ENCODE results near the gene SLC9C1. TPM values are rescaled to one million over a fixed set of nuclear protein-coding genes. Genes with fewer than 3 reads are reported as not detected.

SLC9C1 gene
- polyA plus RNA-seq, 1 experiment: not detected

DNA sequence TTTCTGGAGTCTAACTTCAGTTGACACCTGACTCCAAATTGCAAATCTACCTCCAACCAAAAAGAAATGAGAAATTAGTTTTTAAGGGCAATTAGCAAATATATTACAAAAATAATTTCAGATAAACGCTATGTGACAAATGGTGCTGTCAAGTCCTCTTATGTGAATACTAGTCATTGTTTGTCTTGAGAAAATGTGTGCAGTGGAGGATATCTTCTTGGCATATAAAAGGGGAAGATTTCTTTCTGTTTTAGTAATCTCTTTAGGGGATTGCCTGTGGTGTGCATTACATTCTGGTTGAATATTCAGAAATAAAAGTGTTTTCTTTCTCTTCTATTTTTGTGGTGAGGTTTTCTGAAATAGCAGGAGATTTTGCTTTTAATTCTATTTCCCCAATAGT is 158.0 kb downstream of the SLC9C1 start:
- DNase-seq (ENCODE audit: low read depth, low spot score): no peak
- ChIA-PET CTCF (interaction anchor here (0.6 to 3.6 kb wide), 9 partner anchors 8 to 419 kb away, joined by 3 to 14 read pairs (median 4); no protein-coding TSS in a partner anchor), POLR2A (no interaction called here)
- TF ChIP-seq, protein P1, sequence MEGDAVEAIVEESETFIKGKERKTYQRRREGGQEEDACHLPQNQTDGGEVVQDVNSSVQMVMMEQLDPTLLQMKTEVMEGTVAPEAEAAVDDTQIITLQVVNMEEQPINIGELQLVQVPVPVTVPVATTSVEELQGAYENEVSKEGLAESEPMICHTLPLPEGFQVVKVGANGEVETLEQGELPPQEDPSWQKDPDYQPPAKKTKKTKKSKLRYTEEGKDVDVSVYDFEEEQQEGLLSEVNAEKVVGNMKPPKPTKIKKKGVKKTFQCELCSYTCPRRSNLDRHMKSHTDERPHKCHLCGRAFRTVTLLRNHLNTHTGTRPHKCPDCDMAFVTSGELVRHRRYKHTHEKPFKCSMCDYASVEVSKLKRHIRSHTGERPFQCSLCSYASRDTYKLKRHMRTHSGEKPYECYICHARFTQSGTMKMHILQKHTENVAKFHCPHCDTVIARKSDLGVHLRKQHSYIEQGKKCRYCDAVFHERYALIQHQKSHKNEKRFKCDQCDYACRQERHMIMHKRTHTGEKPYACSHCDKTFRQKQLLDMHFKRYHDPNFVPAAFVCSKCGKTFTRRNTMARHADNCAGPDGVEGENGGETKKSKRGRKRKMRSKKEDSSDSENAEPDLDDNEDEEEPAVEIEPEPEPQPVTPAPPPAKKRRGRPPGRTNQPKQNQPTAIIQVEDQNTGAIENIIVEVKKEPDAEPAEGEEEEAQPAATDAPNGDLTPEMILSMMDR (IDR thresholded peaks at IDR 0.05; ENCODE audit: low read depth, low read length): no peak
- Histone ChIP-seq H3K27ac (ENCODE audit: low read depth, low read length) (no peak overlapping the region), H3K9me3 (ENCODE audit: control insufficient read depth, insufficient read depth, low read length) (no peaks in the 10 kb centered on the region), H3K27me3 (ENCODE audit: control insufficient read depth, insufficient read depth, low read length) (no peaks in the 10 kb centered on the region), H3K4me3 (ENCODE audit: low read depth, low read length) (no peak overlapping the region)

DNA sequence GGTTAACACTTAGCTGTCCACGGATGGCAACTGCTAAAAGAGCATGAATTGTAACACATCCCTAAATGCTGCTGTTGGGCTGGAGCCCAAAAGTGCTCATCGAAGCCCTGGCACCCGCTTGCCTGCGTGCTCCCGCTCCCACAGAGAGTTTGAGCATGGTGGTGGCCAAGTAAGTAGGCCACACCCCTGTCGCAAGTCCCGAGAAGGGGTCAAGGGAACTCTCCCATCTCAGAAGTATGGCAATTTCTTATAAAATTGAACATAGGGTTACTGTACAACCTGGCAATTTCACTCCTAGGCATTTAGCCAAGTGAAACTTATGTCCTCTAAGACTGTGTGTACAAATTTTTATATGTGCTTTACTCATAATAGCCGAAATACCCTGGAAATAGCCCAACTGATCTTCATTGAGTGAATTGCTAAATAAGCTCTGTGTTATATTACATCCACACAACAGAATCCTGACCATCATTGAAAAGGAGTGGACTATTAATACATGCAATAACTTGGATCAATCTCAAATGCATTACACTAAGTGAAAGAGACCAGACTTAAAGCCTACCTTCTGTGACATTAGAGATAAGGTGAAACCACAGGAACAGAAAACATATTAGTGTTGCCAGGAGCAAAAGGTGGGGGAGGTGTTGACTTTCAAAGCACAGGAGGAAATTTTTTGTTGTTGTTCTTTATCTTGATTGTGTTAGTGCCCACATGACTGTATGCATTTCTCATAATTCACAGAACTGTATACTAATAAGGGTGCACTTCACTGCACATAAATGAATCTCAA is 159.5 kb downstream of the SLC9C1 start:
- no peak overlapping the region for H3K27ac ChIP-seq (ENCODE audit: low read depth, low read length)
- no peak for DNase-seq (ENCODE audit: low read depth, low spot score)
- no peaks in the 10 kb centered on the region for H3K9me3 ChIP-seq (ENCODE audit: control insufficient read depth, insufficient read depth, low read length)
- no peaks in the 10 kb centered on the region for H3K27me3 ChIP-seq (ENCODE audit: control insufficient read depth, insufficient read depth, low read length)
- H3K4me3 ChIP-seq (ENCODE audit: low read depth, low read length): no peak overlapping the region
- POLR2A ChIA-PET: no interaction called here
- CTCF ChIA-PET: interaction anchor here (2.0 kb wide), 1 partner anchor 158 kb away, joined by 6 read pairs; no protein-coding TSS in a partner anchor
- TF ChIP-seq, protein P1 (IDR thresholded peaks at IDR 0.05; ENCODE audit: low read depth, low read length): no peak

DNA sequence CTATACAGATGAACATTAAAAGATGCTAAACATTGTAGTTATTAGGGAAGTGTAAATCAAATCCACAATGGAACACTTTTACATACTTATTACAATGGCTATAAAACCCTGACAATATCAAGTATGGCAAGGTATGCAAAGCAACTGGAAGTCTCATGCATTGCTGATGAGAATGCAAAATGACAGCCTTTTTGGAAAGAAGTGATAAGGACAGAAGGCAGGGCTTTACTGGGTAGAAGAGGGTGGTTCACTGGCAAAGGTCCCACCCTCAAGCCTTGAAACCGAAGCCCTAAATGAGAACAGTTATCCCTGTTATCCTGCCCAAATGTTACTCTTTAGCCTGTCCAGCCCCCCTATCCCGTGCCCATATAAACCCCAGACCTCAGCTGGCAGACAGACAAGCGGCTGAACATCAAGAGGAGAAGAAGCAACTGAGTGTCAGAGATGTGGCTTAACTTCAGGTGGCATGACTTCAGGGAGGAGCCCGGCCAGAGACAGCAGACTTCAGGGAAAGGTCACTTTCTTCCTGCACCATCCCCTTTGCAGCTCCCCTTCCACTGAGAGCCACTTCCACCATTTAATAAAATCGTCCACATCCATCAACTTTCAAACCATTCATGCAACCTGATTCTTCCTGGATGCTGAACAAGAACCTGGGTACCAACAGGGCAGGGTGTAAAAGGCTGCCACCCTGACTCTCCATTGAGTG is 160.2 kb downstream of the SLC9C1 start:
- no peaks in the 10 kb centered on the region for H3K9me3 ChIP-seq (ENCODE audit: control insufficient read depth, insufficient read depth, low read length)
- TF ChIP-seq, protein P1 (IDR thresholded peaks at IDR 0.05; ENCODE audit: low read depth, low read length): no peak
- DNase-seq (ENCODE audit: low read depth, low spot score): no peak
- H3K27me3 ChIP-seq (ENCODE audit: control insufficient read depth, insufficient read depth, low read length): no peaks in the 10 kb centered on the region
- POLR2A ChIA-PET: no interaction called here
- H3K27ac ChIP-seq (ENCODE audit: low read depth, low read length): no peak overlapping the region
- CTCF ChIA-PET: no interaction called here
- no peak overlapping the region for H3K4me3 ChIP-seq (ENCODE audit: low read depth, low read length)

DNA sequence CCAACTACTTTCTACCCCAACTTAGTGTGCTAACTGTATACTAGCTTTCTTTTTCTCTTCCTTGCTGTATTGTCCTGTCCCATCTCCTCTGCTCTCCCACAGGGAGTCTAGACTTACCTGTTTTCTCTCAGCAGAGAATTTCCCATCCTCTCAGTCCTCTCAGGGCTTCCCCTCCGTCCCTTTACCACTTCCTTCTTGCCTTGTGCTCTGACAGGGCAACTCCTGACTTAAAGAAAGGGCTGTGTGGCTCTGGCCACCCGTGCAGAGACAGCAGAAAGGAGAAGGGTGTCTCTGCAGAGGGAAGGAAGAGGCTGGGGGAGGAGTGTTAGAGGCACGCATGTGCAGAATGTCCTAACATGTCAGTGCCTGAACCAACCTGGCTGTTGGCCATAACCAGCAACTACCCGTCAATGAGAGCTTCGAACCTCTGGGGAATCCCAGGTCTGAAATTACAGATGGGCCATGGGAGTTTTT is 161.0 kb downstream of the SLC9C1 start, which contains the start of gene GCSAM:
TSS of gene GCSAM (minus strand) at position 274 of the 474 bp plus-strand sequence. CDS start at position 146, 128 bp downstream.
- Histone ChIP-seq H3K27me3 (ENCODE audit: control insufficient read depth, insufficient read depth, low read length) (no peaks in the 10 kb centered on the region), H3K9me3 (ENCODE audit: control insufficient read depth, insufficient read depth, low read length) (no peaks in the 10 kb centered on the region), H3K4me3 (ENCODE audit: low read depth, low read length) (no peak within 1 kb of the TSS), H3K27ac (ENCODE audit: low read depth, low read length) (no peak within 1 kb of the TSS)
- ChIA-PET POLR2A (no interaction called here), CTCF (no interaction called here)
- TF ChIP-seq, protein P1 (IDR thresholded peaks at IDR 0.05; ENCODE audit: low read depth, low read length): no peak
- no peak for DNase-seq (ENCODE audit: low read depth, low spot score)

DNA sequence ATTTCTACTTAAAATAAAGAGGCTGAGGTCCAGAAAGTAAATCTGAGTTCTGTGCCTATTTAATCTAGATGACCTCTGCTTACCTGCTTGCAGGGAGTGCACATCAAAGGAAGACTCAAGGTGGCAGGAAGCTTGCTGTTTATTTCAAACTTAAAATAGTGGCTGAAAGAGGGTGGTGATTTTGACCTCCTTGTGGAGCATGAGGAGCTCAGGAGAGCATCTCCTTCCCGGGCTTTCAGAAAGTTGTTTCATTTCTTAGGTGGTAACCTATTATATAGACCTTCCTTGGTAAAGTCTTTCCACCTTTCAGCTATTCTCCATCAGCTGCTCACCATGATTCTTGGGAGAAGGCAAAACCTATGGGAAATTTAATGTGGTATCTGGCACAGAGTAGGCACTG is 161.5 kb downstream of the SLC9C1 start:
- Histone ChIP-seq H3K4me3 (ENCODE audit: low read depth, low read length) (no peak overlapping the region), H3K9me3 (ENCODE audit: control insufficient read depth, insufficient read depth, low read length) (no peaks in the 10 kb centered on the region), H3K27me3 (ENCODE audit: control insufficient read depth, insufficient read depth, low read length) (no peaks in the 10 kb centered on the region), H3K27ac (ENCODE audit: low read depth, low read length) (no peak overlapping the region)
- POLR2A ChIA-PET: no interaction called here
- DNase-seq (ENCODE audit: low read depth, low spot score): no peak
- TF ChIP-seq, protein P1 (IDR thresholded peaks at IDR 0.05; ENCODE audit: low read depth, low read length): no peak
- CTCF ChIA-PET: no interaction called here

Measured in AG04450 (cell line).